PC-9 (cell line): Measurements from ENCODE around the gene ZNF597.

ENCODE experiments used
- CTCF ChIP-seq: fragments of 200-600 bp; sonication (generic); conservative IDR thresholded peaks from 2 replicates; pipeline ENCODE4 v1.6.1; 2017; ENCODE audit warnings: mixed run types, antibody characterized with exemption, mild to moderate bottlenecking, moderate library complexity
- EZH2 ChIP-seq: fragments of 200-600 bp; sonication (generic); IDR thresholded peaks from 2 replicates; pipeline ENCODE4 v1.8.0; 2017; ENCODE audit warnings: antibody characterized with exemption, low read depth

GRCh38 chr16:3485821-3486505, 42.7 kb upstream of the ZNF597 start:
- TF ChIP-seq CTCF, result no peak
- TF ChIP-seq EZH2, result no peak
